OCI-LY1 (cell line): ENCODE data around the gene PRXL2A.
"Not testable (repeated sequence)": the region's sequence is repeated elsewhere in the genome, so short reads cannot be mapped to it uniquely, and the experiment has no call there.

Experiments used
- H2AFZ ChIP-seq: fragments of 200-600 bp; sonication (generic), shearing (Covaris generic); 2 replicates; pipeline ENCODE4 v1.6.0; 2014; ENCODE audit warnings: antibody characterized with exemption, mild to moderate bottlenecking, low read length
- H3F3A ChIP-seq: fragments of 200-600 bp; sonication (generic), shearing (Covaris generic); 2 replicates; pipeline ENCODE4 v1.6.0; 2014; ENCODE audit warnings: mild to moderate bottlenecking, antibody characterized with exemption, low read length, moderate library complexity; ENCODE audit not compliant: insufficient read depth
- H3K27ac ChIP-seq: fragments of 200-600 bp; sonication (generic); 2 replicates; pipeline ENCODE4 v1.5.1; 2014; ENCODE audit warnings: low read length, mixed run types, mild to moderate bottlenecking, low read depth; ENCODE audit not compliant: poor library complexity, severe bottlenecking
- H3K27me3 ChIP-seq: fragments of 200-600 bp; sonication (generic); 2 replicates; pipeline ENCODE4 v1.6.0; 2014; ENCODE audit warnings: antibody characterized with exemption, mild to moderate bottlenecking, low read length, moderate library complexity; ENCODE audit not compliant: insufficient read depth
- H3K36me3 ChIP-seq: fragments of 200-600 bp; sonication (generic); 2 replicates; pipeline ENCODE4 v1.6.1; 2014; ENCODE audit warnings: mild to moderate bottlenecking, antibody characterized with exemption, low read length, moderate library complexity, mixed read lengths; ENCODE audit not compliant: insufficient read depth
- H3K4me1 ChIP-seq: fragments of 200-600 bp; sonication (generic); 2 replicates; pipeline ENCODE4 v1.5.1; 2014; ENCODE audit warnings: mild to moderate bottlenecking, low read length, moderate library complexity; ENCODE audit not compliant: insufficient read depth, severe bottlenecking
- H3K4me2 ChIP-seq: fragments of 200-600 bp; sonication (generic), shearing (Covaris generic); 2 replicates; pipeline ENCODE4 v1.6.1; 2014; ENCODE audit warnings: low read length
- H3K4me3 ChIP-seq: fragments of 200-600 bp; sonication (generic); 2 replicates; pipeline ENCODE4 v1.5.1; 2014; ENCODE audit warnings: low read length, low read depth, mild to moderate bottlenecking, mixed read lengths; ENCODE audit not compliant: poor library complexity, severe bottlenecking
- H3K79me2 ChIP-seq: fragments of 200-600 bp; shearing (Covaris generic); 2 replicates; pipeline ENCODE4 v1.6.1; 2016; ENCODE audit warnings: mixed run types, low read length, mixed read lengths; ENCODE audit not compliant: insufficient read depth
- H3K9ac ChIP-seq: fragments of 200-600 bp; sonication (generic), shearing (Covaris generic); 2 replicates; pipeline ENCODE4 v1.6.1; 2014; ENCODE audit warnings: mild to moderate bottlenecking, low read length, mixed read lengths
- H3K9me2 ChIP-seq: fragments of 200-600 bp; sonication (generic), shearing (Covaris generic); 2 replicates; pipeline ENCODE4 v1.6.1; 2014; ENCODE audit warnings: low read depth, mild to moderate bottlenecking, low read length, mixed read lengths
- H3K9me3 ChIP-seq: fragments of 200-600 bp; shearing (Covaris generic); 2 replicates; pipeline ENCODE4 v1.6.1; 2014; ENCODE audit warnings: low read length, mixed read lengths
- H4K20me1 ChIP-seq: fragments of 200-600 bp; sonication (generic), shearing (Covaris generic); 2 replicates; pipeline ENCODE4 v1.6.0; 2016; ENCODE audit warnings: mild to moderate bottlenecking, low read length; ENCODE audit not compliant: insufficient read depth
- EZH2 ChIP-seq: fragments of 200-600 bp; sonication (generic), shearing (Covaris generic); IDR thresholded peaks from 2 replicates; pipeline ENCODE4 v1.8.0; 2017; ENCODE audit warnings: borderline replicate concordance, mixed run types, mild to moderate bottlenecking, antibody characterized with exemption, low read length, moderate library complexity, mixed read lengths
- TF ChIP-seq, protein P1 (sequence below): fragments of 200-600 bp; sonication (generic), shearing (Covaris generic); IDR thresholded peaks from 2 replicates; pipeline ENCODE4 v1.5.1; 2017; ENCODE audit warnings: mild to moderate bottlenecking, antibody characterized with exemption, low read length, moderate library complexity, mixed read lengths

Gene PRXL2A

DNA sequence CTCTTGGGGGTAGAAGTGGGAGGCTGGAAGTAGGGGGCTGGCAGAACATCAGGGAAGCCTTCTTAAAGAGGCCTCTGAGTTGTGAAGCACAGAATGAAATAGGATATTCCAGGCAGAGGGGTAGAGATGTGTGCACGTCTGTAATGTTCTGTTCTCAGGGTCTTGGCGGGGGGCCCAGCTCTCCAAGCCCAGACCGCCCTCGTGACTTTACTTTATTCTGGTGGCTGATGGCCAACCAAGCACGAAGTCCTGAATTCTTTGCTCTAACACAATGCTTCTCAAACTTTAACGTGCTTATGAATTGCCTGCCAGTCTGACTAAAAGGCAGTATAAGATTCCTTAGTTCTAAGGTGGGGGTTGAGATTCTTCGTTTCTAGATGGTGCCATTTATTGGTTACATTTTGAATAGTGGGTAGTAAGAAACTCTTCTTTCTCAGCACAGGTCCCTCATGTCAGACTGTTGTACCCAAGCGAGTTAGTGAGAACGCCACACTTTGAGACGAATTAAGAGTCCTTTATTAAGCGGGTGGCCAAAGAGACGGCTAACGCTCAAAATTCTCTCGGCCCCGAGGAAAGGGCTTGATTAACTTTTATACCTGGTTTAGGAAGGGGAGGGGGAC, 8.2 kb downstream of the PRXL2A start:
- Histone ChIP-seq H3K79me2 (no peaks in the 10 kb centered on the region), H3K4me2 (no peak overlapping the region), H3K4me1 (peaks cover 7% of the 10 kb centered on the region), H3F3A (no peaks in the 10 kb centered on the region), H3K36me3 (peaks cover 5% of the 10 kb centered on the region; the same call in 1 of the 2 replicates), H3K9me3 (no peaks in the 10 kb centered on the region), H3K9me2 (no peaks in the 10 kb centered on the region), H4K20me1 (no peaks in the 10 kb centered on the region), H3K4me3 (no peak overlapping the region), H3K27me3 (no peaks in the 10 kb centered on the region), H3K9ac (no peak overlapping the region), H2AFZ (no peak overlapping the region), H3K27ac (no peak overlapping the region)
- no peak for TF ChIP-seq EZH2
- TF ChIP-seq, protein P1, sequence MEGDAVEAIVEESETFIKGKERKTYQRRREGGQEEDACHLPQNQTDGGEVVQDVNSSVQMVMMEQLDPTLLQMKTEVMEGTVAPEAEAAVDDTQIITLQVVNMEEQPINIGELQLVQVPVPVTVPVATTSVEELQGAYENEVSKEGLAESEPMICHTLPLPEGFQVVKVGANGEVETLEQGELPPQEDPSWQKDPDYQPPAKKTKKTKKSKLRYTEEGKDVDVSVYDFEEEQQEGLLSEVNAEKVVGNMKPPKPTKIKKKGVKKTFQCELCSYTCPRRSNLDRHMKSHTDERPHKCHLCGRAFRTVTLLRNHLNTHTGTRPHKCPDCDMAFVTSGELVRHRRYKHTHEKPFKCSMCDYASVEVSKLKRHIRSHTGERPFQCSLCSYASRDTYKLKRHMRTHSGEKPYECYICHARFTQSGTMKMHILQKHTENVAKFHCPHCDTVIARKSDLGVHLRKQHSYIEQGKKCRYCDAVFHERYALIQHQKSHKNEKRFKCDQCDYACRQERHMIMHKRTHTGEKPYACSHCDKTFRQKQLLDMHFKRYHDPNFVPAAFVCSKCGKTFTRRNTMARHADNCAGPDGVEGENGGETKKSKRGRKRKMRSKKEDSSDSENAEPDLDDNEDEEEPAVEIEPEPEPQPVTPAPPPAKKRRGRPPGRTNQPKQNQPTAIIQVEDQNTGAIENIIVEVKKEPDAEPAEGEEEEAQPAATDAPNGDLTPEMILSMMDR: no peak

DNA sequence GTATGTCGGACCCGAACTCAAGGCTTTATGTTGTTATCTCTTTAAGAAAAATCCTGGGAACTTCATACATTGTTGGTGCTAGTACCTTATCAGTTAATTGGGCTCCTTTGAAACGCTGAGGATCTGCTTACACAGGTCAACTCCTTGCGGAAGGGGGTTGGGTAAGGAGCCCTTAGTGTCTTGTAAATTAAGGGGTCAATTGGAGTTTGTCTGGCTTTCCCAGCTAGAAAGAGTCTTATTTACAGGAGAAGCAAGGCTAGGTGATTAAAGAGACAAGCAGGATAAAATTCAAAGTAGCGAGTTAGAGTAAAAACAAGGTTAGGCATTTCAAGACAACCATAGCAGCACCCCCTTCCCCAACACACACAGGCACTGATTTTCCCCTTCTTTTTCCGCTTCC, 8.9 kb downstream of the PRXL2A start:
- not testable (repeated sequence) for H3K27me3 ChIP-seq, H3K4me3 ChIP-seq, H3K27ac ChIP-seq, H3K36me3 ChIP-seq, H2AFZ ChIP-seq, H3K9me3 ChIP-seq, H3K4me2 ChIP-seq, H3F3A ChIP-seq, H3K9me2 ChIP-seq, H3K79me2 ChIP-seq, H3K9ac ChIP-seq, H4K20me1 ChIP-seq
- peaks cover 13% of the 10 kb centered on the region for H3K4me1 ChIP-seq

DNA sequence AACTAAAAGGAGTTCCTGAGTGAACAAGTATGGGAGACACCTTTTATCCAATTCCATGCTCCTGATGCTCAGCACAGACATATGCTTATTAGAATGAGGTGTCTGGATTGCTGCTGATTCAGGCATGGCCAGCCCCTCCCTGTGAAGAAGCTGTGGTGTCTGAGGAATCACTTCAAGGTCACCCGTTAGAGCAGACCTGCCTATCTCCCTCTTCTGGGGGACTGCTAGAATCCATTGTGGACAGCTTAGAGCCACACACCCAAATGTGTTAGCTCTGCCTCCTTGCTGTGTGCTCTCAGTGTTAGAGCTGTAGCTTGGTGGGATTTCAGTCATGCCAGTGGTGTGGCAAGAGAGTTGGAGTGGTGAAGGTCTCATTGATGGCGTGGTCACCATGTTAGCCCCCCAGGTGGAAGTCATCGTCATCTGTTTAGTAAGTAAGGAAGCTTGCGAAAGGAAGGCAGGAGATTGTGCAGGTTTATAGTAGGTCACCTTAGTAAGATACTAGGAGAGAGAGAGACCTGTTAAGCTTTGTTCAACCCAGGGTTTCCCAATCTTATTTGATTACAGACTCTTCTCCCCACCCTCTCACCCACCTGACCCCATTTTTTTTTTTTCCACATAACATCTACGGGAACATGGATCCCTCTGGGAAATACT, 12.8 kb downstream of the PRXL2A start:
- H3K36me3 ChIP-seq: peaks cover 20% of the 10 kb centered on the region
- no peaks in the 10 kb centered on the region for H3K9me2 ChIP-seq
- no peak overlapping the region for H3K27ac ChIP-seq
- H3K4me1 ChIP-seq: peaks cover 15% of the 10 kb centered on the region
- H3K79me2 ChIP-seq: no peaks in the 10 kb centered on the region
- TF ChIP-seq EZH2: no peak
- TF ChIP-seq, protein P1: no peak
- no peak overlapping the region for H3K9ac ChIP-seq
- no peaks in the 10 kb centered on the region for H4K20me1 ChIP-seq
- peak overlapping the region; percentile 12; the same call in 1 of the 2 replicates for H3K4me2 ChIP-seq
- H3K9me3 ChIP-seq: no peaks in the 10 kb centered on the region
- H3K27me3 ChIP-seq: no peaks in the 10 kb centered on the region
- H3F3A ChIP-seq: no peaks in the 10 kb centered on the region
- H3K4me3 ChIP-seq: no peak overlapping the region
- H2AFZ ChIP-seq: no peak overlapping the region
